IPS DF 4.7 (cell line): ENCODE data around the gene RIMKLB.
"Not testable (repeated sequence)": the region's sequence is repeated elsewhere in the genome, so short reads cannot be mapped to it uniquely, and the experiment has no call there.

ENCODE experiments used
- DNase-seq: peaks from one replicate; pipeline ENCODE4 v3.0.0-alpha.2; 2013; ENCODE audit warnings: low spot score; ENCODE audit errors: extremely low read depth

RIMKLB gene

DNA sequence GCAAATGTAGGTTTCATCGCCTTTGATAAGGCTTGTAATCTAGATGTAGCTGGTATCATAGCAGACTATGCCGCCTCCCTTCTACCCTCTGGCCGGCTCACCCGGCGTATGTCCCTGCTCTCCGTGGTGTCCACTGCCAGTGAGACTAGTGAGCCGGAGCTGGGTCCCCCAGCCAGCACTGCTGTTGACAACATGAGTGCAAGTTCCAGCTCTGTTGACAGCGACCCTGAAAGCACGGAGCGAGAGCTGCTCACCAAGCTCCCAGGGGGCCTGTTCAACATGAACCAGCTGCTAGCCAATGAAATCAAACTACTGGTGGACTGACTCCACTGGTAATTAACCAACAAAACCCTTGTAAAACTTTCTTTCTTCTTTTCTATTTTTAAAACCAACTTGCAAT is 75.7 kb downstream of the RIMKLB start:
- no peak for DNase-seq

DNA sequence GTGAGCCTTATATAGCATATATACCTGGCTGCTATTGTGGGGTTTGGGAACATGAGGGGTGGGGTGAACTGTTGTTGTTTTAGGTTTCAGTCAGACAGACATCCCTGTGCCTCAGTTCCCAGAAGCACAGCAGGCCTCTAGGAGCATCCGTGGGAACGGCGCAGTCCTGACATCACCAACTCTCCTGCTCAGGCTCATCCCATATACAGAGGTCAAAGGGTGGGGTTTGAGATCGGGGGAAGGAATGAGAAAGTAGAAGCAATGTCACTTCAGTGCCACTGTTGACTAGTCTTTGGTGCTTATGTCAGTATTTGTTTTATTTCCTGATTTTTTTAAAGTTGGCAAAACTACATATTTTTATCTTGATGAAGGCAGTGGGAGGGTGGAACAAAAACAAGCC is 81.5 kb downstream of the RIMKLB start:
- no peak for DNase-seq

DNA sequence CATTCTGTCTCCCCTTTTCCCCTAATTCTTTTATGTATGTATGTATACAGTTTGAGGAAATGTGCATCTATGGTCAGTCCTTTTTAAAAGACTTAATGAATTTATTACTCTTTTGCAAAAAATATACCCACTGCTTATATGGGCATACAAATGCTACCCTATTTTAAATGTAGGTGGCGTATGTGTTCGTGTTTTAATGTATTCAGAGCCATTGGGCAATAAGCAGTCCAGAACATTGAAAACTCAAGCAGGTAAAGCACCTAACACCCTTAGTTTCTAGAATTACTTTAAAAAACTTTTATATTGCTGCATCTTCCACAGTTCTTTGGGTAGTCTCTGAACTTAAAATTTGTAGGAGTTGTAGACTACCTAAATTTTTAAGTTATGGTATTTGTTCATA is 82.1 kb downstream of the RIMKLB start:
- DNase-seq, result no peak

DNA sequence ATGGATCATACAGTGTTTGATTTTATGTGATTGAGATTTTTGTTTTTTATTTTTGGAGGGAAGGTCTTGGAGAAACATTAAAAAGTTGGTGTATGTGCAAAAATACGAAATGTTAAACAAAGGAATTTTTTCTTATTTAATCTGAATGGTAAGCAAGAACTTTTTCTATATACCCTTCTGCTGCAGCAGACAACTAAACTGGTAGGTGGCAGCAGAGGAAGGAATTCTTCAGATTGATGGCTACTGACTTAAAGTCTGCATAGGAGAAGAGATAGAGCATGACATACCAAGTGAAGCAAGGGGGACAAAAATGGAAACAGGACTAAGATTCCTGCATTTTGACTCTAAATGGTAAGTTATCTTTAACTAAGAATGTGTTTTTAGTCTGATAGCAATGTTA is 82.6 kb downstream of the RIMKLB start:
- no peak for DNase-seq

DNA sequence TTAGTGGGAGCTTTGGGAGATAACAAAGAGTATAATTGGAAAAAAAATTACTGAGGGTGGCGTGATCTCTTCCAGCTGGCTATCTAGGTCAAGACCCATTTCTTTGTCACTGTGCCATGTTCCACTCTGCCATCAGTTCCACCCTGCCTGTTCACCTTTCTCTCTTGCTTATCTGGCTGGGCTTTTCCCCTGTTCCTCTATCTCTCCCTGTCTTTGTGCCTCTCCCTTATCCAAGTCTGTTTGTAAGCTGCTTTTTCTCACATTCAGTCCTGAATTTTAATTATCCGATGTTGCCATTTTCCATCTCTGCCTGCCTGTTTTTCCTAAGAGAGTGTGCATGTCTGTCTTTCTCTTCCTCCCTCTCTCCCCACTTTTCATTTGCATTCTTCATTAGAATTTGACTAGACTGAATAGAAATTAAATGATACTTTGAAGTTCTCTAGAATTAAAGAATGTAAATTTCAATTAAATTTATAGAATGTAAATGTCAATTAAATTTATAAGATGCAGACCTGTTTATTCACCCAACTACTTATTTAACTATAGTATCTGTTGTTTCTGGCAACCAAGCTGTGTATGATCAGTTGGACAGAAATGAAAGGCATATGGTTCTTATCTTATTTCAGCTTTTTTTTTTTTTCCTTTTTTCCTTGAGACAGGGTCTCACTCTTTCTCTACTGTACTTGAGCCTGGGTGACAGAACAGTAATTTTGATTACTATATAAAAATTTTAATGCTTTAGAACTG is 83.8 kb downstream of the RIMKLB start:
- DNase-seq, result no peak

DNA sequence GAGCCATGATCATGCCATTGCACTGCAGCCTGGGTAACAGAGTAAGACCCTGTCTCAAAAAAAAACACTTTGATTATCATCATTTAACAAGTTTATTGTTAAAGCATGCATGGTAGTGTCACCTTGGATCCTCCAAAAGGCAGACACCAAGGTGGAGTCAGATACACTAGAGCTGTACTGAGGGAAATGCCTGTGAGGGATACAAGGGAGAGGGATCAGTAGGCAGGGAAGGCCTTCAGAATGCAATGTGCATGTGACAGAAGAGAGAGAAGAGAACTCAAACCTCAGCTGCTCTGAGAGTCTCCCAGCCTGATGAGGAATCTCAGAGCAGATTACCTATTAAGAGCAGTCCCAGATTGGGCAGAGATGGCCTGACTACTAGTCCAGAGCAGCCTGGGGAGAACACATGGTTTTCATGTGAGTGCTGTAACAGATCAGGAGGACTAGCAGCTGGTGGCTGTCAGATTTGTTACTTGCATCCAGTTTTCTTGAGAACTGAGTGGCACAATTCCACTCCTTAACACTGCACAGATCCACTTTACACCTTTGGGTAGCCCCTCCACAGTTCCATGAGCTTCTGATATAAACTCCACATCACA is 86.6 kb downstream of the RIMKLB start:
- no peak for DNase-seq

DNA sequence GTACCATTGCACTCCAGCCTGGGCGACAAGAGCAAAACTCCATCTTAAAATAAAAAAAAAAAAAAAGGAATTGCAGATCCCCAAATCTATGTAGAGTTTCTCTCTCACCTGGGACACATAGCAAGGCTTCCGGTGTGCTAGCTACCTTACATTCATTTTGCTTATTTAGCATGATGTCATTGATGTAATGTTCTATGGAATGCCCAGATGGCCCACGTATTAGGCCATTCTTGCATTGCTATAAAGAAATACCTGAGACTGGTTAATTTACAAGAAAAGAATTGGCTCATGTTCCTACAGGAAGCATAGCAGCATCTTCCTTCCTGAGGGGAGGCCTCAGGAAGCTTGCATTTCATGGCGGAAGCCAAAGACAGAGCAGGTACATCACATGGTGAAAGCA is 87.7 kb downstream of the RIMKLB start:
- no peak for DNase-seq

DNA sequence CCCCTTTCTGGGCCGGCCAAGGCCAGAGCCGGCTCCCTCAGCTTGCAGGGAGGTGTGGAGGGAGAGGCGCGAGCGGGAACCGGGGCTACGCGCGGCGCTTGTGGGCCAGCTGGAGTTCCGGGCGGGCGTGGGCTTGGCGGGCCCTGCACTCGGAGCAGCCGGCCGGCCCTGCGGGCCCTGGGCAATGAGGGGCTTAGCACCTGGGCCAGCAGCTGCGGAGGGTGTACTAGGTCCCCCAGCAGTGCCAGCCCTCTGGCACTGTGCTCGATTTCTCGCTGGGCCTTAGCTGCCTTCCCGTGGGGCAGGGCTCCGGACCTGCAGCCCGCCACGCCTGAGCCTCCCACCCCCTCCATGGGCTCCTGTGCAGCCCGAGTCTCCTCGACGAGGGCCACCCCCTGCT is 89.4 kb downstream of the RIMKLB start:
- not testable (repeated sequence) for DNase-seq

DNA sequence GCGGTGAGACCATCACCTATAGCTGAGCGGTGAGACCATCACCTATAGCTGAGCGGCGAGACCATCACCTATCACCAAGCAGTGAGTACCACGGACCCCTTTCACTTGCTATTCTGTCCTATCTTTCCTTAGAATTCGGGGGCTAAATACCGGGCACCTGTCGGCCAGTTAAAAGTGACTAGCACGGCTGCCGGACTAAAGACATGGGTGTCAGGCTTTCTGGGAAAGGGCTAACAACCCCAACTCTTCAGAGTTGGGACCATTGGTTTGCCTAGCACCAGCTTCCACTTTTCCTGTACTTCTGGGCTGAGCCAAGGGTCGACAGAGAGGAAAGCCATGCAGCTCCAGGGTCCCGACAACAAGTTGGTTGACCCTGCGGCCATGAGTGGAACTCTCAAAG is 90.9 kb downstream of the RIMKLB start:
- not testable (repeated sequence) for DNase-seq

DNA sequence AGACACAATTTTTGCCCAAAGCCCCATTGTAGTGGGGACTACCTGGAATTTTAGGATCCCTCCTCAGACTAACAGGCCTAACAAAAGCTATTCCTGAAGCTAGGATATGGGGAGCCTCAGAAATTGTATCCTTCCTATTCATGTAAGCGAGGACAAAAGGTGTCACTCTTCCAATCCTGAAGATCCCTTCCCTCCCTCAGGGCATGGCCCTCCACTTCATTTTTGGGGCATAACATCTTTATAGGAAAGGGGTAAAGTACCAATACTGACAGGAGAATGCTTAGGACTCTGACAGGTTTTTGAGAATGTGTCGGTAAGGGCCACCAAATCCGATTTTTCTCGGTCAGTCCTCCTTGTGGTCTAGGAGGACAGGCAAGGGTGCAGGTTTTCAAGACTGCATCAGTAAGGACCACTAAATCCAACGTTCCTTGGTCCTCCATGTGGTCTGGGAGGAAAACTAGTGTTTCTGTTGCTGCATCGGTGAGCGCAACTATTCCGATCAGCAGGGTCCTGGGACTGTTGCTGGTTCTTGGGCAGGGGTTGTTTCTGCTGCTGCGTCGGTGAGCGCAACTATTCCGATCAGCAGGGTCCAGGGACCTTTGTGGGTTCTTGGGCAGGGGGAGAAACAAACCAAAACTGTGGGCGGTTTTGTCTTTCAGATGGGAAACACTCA is 91.7 kb downstream of the RIMKLB start:
- not testable (repeated sequence) for DNase-seq

DNA sequence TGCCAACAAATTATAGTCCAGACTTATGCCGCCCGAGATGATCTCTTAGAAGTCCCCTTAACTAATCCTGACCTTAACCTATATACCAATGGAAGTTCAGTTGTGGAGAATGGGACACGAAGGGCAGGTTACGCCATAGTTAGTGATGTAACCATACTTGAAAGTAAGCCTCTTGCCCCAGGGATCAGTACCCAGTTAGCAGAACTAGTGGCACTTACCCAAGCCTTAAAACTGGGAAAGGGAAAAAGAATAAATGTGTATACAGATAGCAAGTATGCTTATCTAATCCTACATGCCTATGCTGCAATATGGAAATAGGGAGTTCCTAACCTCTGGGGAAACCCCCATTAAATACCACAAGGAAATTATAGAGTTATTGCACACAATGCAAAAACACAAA is 95.4 kb downstream of the RIMKLB start:
- DNase-seq, result not testable (repeated sequence)

DNA sequence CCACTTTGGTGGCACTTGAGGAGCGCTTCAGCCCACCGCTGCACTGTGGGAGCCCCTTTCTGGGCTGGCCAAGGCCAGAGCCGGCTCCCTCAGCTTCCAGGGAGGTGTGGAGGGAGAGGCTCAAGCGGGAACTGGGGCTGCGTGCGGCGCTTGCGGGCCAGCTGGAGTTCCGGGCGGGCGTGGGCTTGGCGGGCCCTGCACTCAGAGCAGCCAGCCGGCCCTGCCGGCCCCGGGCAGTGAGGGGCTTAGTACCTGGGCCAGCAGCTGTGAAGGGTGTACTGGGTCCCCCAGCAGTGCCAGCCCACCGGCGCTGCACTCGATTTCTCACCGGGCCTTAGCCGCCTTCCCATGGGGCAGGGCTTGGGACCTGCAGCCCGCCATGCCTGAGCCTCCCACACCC is 96.8 kb downstream of the RIMKLB start:
- not testable (repeated sequence) for DNase-seq

DNA sequence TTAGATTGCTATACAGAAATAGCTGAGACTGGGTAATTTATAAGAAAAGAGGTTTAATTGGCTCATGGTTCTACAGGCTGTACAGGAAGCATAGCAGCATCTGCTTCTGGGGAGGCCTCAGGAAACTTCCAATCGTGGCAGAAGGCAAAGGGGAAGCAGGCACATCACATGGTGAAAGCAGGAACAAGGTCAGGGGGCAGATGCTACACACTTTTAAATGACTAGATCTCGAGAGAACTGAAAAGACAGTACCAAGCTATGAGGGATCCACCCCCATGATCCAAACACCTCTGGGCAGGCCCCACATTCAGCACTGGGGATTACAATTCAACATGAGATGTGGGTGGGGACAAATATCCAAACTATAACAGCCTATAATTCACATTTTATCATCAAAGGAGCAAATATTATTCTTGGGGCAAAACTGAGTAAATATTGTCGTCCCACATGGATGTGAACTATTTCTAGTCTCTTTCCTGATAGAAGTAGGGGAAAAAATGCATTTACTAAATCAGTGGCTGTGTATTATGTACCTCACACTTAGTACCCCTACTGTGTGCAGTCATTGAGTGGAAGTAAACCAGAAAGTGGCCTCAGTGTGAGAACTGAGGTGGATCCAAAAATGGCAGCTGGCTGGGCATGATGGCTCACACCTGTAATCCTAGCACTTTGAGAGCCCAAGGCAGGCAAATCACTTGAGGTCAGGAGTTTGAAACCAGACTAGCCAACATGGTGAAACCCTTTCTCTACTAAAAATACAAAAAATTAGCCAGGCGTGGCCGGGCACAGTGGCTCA is 99.2 kb downstream of the RIMKLB start:
- no peak for DNase-seq

DNA sequence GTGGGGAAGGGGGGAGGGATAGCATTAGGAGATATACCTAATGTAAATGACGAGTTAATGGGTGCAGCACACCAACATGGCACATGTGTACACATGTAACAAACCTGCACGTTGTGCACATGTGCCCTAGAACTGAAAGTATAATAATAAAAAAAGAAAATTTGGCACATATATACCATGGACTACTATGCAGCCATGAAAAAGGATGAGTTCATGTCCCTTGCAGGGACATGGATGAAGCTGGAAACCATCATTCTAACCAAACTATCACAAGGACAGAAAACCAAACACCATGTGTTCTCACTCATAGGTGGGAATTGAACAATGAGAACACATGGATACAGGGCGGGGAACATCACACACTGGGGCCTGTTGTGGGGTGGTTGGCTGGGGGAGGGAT is 103.4 kb downstream of the RIMKLB start:
- DNase-seq, result not testable (repeated sequence)

DNA sequence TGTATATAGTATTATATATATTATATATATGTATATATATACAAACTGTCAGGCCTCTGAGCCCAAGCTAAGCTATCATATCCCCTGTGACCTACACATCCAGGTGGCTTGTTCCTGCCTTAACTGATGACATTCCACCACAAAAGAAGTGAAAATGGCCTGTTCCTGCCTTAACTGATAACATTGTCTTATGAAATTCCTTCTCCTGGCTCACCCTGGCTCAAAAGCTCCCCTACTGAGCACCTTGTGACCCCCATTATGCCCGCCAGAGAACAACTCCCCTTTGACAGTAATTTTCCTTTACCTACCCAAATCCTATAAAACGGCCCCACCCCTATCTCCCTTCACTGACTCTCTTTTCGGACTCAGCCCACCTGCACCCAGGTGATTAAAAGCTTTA is 107.0 kb downstream of the RIMKLB start:
- not testable (repeated sequence) for DNase-seq

DNA sequence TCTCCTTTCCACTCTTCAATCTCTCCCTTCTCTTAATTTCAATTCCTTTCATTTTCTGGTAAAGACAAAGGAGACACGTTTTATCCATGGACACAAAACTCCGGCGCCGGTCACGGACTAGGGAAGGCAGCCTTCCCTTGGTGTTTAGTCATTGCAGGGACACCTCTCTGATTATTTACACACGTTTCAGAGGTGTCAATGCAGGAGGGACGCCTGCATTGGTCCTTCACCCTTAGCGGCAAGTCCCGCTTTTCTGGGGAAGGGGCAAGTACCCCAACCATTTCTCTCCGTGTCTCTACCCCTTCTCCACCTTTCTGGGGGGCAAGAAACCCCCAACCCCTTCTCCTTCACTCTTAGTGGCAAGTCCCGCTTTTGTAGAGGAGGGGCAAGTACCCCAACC is 107.7 kb downstream of the RIMKLB start:
- DNase-seq, result not testable (repeated sequence)

DNA sequence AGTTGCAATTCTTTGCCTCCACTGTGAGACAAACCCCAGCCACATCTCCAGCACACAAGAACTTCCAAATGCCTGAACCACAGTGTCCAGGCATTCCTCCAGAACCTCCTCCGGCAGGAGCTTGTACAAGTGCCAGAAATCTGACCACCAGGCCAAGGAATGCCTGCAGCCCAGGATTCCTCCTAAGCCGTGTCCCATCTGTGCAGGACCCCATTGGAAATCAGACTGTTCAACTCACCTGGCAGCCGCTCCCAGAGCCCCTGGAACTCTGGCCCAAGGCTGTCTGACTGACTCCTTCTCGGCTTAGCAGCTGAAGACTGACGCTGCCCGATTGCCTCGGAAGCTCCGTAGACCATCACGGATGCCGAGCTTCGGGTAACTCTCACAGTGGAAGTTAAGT is 109.3 kb downstream of the RIMKLB start:
- not testable (repeated sequence) for DNase-seq

DNA sequence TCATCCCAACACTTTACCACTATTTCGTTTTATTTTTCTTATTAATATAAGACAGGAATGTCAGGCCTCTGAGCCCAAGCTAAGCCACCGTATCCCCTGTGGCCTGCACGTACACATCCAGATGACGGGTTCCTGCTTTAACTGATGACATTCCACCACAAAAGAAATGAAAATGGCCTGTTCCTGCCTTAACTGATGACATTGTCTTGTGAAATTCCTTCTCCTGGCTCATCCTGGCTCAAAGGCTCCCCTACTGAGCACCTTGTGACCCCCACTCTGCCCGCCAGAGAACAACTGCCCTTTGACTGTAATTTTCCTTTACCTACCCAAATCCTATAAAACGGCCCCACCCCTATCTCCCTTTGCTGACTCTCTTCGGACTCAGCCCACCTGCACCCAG is 112.3 kb downstream of the RIMKLB start:
- DNase-seq, result not testable (repeated sequence)

DNA sequence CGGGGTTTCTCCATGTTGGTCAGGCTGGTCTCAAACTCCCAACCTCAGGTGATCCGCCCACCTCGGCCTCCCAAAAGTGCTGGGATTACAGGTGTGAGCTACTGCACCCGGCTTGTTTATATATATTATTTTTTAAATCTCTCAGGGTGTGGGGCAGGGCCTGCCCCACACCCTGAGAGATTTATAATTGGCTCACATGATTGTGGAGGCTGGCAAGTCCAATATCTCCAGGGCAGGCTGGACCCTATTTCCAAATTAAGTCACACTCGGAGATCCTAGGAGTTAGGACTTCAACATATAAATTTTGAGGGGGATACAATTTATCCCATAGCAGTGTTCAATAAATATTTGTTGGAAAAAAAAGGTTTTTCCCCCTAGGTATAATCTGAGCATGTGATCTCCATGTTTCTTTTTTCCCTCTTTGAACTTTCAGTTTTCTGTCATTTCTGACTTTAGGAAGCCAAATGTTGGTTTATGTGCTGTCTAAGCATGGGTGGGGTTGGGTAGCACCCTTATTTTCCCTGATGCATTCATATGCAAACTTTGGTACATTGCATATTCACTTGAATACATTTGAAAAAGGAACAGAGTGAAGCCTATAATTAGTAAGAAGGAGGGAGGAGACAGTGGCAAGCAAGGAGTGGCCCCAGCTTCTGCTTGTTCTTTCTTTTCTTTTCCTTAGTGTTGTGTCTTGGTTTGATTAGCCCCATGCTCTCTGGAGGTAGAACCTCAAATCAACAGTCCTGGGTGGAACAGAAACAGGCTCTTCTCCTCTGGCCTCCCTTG is 116.0 kb downstream of the RIMKLB start:
- DNase-seq, result no peak

DNA sequence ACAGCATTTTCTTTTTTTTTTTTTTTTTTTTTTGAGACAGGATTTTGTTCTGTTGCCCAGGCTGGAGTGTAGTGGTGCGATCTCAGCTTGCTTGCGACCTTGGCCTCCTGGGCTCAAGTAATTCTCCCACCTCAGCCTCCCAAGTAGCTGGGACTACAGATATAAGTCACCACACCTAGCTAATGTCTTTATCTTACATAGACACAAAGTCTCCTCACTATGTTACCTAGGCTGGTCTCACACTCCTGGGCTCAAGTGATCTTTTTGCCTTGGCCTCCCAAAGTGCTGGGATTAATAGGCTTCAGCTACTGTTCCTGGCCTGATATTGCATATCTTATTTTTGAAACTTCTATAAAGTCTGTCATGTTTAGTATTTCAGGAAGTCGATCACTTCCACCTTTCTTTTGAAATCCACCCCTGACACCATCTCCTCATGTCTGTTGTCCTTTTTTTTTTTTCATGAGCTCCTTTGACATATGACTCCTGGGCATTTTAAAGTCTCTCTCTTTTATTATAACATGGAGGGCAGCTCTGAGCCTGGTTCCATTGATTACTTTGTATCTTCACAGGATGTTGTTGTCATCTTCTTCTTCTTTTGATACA is 118.8 kb downstream of the RIMKLB start:
- DNase-seq, result no peak

DNA sequence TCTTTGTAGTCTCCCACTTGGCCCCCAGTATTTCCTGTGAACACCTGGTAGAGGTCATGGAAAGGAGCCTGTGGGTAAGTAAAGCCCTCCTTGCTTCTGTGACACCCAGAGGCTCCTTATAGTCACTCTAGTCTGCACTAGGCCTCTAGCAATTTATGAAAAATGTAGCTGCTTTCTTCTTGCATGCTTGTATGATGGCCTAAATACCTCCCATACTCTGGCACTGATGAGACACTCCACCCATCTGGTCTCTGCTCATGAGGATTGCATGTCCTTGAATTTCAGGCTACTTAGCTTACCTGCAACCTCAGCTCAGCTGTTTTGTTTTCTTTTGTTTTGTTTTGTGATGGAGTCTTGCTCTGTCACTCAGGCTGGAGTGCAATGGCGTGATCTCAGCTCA is 120.1 kb downstream of the RIMKLB start:
- no peak for DNase-seq
